Activated CD4-positive, alpha-beta T cell treated with anti-CD3 and anti-CD28 coated beads, Interleukin-2, amount 50 U/mL, for 16 hours (primary cell): ENCODE measurements around the gene REG3A.

ENCODE experiments used
- DNase-seq: peaks from one replicate; pipeline ENCODE4 v3.0.0-alpha.2; 2020

The REG3A gene

GRCh38 chr2:79116997-79117928 lies 42.3 kb downstream of the REG3A start:
- no peak for DNase-seq

- no peak for DNase-seq
Observed at GRCh38 chr2:79114797-79115494, 44.6 kb downstream of the REG3A start.

GRCh38 chr2:79112269-79112668 lies 47.3 kb downstream of the REG3A start:
- no peak for DNase-seq
